ENCODE measurements around the gene CERS6.

GRCh38 chr2:168448980-168449379, 7.1 kb upstream of the CERS6 start:
- no peak for TF ChIP-seq CTCF (IDR thresholded peaks at IDR 0.05)
- no peak for TF ChIP-seq POLR2A (IDR thresholded peaks at IDR 0.05)
- no peak for TF ChIP-seq POLR2AphosphoS5 (IDR thresholded peaks at IDR 0.05; ENCODE audit: insufficient read depth in 1 of 2, low read depth in 1 of 2)
